Activated CD4-positive, alpha-beta memory T cell treated with anti-CD3 and anti-CD28 coated beads, Interleukin-2, amount 10 ng/mL, durations not matched to agents 7 days and 5 days (primary cell): ENCODE data around the gene ABCA2. TPM values are rescaled to one million over a fixed set of nuclear protein-coding genes. Genes with fewer than 3 reads are reported as not detected.
A peak's percentile ranks its signal among the peaks of the same experiment; 100 is the strongest.

Experiments used
- CTCF ChIA-PET: fragments of 350-600 bp; sonication (Branson Sonifier 250); formaldehyde crosslinking; loops from one replicate; lab custom pipeline; 2021; ENCODE audit warnings: antibody characterized with exemption, inconsistent platforms; lab: Charles Lee
- POLR2A ChIA-PET: fragments of 350-600 bp; sonication (Branson Sonifier 250); formaldehyde crosslinking; loops from one replicate; lab custom pipeline; 2021; ENCODE audit warnings: antibody characterized with exemption; lab: Charles Lee
- DNase-seq: peaks from one replicate; pipeline ENCODE4 v3.0.0-alpha.2; 2020
- H3K27ac Mint-ChIP-seq: one replicate; pipeline ENCODE4 v1.8.0; 2021; ENCODE audit warnings: mild to moderate bottlenecking, mixed read lengths
- H3K27me3 Mint-ChIP-seq: one replicate; pipeline ENCODE4 v1.8.0; 2021; ENCODE audit warnings: mixed read lengths
- H3K36me3 Mint-ChIP-seq: one replicate; pipeline ENCODE4 v1.8.0; 2021; ENCODE audit warnings: low read depth, mixed read lengths
- H3K4me1 Mint-ChIP-seq: one replicate; pipeline ENCODE4 v1.8.0; 2021; ENCODE audit warnings: mixed read lengths
- H3K4me3 Mint-ChIP-seq: one replicate; pipeline ENCODE4 v1.8.0; 2021; ENCODE audit warnings: mild to moderate bottlenecking, mixed read lengths
- H3K9me3 Mint-ChIP-seq: one replicate; pipeline ENCODE4 v1.8.0; 2021; ENCODE audit warnings: mixed read lengths
- total RNA-seq, 2 experiments: library from RNA; stranded (reverse); gene quantifications; one replicate each; pipeline ENCODE4 v1.2.3, GENCODE V29; 2021

The ABCA2 gene
- total RNA-seq, 2 experiments from 2014 or later, result 55.5 to 65.9 TPM

- POLR2A ChIA-PET, result interaction anchor here (1.4 kb wide), 1 partner anchor 11 kb away, joined by 5 read pairs; the partner anchor contains the start of gene SAPCD2
- CTCF ChIA-PET, result interaction anchor here (0.6 to 2.4 kb wide), 6 partner anchors 9 to 605 kb away, joined by 3 to 15 read pairs (median 6); partner anchors contain the start of gene NPDC1
- H3K4me3 Mint-ChIP-seq, result no peak overlapping the region
Observed at GRCh38 chr9:137058521-137059234, 30.6 kb upstream of the ABCA2 start.

GRCh38 chr9:137057545-137057944 is 29.5 kb upstream of the ABCA2 start:
- ChIA-PET POLR2A (no interaction called here), CTCF (interaction anchor here (1.8 to 2.3 kb wide), 2 partner anchors 10 to 11 kb away, joined by 8 to 15 read pairs; partner anchors contain the start of gene NPDC1)
- H3K9me3 Mint-ChIP-seq, result no peaks in the 10 kb centered on the region
- no peaks in the 10 kb centered on the region for H3K4me1 Mint-ChIP-seq
- DNase-seq, result no peak
- H3K4me3 Mint-ChIP-seq, result no peak overlapping the region
- no peak overlapping the region for H3K27ac Mint-ChIP-seq
- no peaks in the 10 kb centered on the region for H3K36me3 Mint-ChIP-seq
- peaks cover 10% of the 10 kb centered on the region for H3K27me3 Mint-ChIP-seq

More at GRCh38 chr9:137058521-137059234, 30.6 kb upstream of the ABCA2 start:
- H3K4me1 Mint-ChIP-seq, result no peaks in the 10 kb centered on the region
- no peaks in the 10 kb centered on the region for H3K36me3 Mint-ChIP-seq
- DNase-seq, result no peak
- no peak overlapping the region for H3K27ac Mint-ChIP-seq
- H3K9me3 Mint-ChIP-seq, result no peaks in the 10 kb centered on the region
- peaks cover 6% of the 10 kb centered on the region for H3K27me3 Mint-ChIP-seq

- POLR2A ChIA-PET, result interaction anchor here (1.5 kb wide), 1 partner anchor 12 kb away, joined by 8 read pairs; no protein-coding TSS in a partner anchor
- no peaks in the 10 kb centered on the region for H3K9me3 Mint-ChIP-seq
- peaks cover 16% of the 10 kb centered on the region for H3K27me3 Mint-ChIP-seq
- H3K4me1 Mint-ChIP-seq, result no peaks in the 10 kb centered on the region
- H3K27ac Mint-ChIP-seq, result no peak overlapping the region
- no peak overlapping the region for H3K4me3 Mint-ChIP-seq
- no peak for DNase-seq
- CTCF ChIA-PET, result interaction anchor here (0.7 to 2.3 kb wide), 4 partner anchors 10 to 139 kb away, joined by 3 to 15 read pairs (median 11); partner anchors contain the start of gene NPDC1
- no peaks in the 10 kb centered on the region for H3K36me3 Mint-ChIP-seq
Observed at GRCh38 chr9:137056739-137057415, 28.8 kb upstream of the ABCA2 start.

GRCh38 chr9:137055385-137056364 is 27.6 kb upstream of the ABCA2 start:
- H3K36me3 Mint-ChIP-seq, result no peaks in the 10 kb centered on the region
- no peaks in the 10 kb centered on the region for H3K9me3 Mint-ChIP-seq
- no peak overlapping the region for H3K4me3 Mint-ChIP-seq
- peaks cover 16% of the 10 kb centered on the region for H3K27me3 Mint-ChIP-seq
- H3K4me1 Mint-ChIP-seq, result no peaks in the 10 kb centered on the region
- POLR2A ChIA-PET, result interaction anchor here (1.1 to 1.6 kb wide), 5 partner anchors 11 to 26 kb away, joined by 4 to 8 read pairs (median 5); partner anchors contain the start of genes SAPCD2 and UAP1L1
- H3K27ac Mint-ChIP-seq, result no peak overlapping the region
- CTCF ChIA-PET, result interaction anchor here (0.7 to 2.1 kb wide), 7 partner anchors 8 to 138 kb away, joined by 3 to 12 read pairs (median 4); partner anchors contain the start of genes NPDC1 and SAPCD2
- no peak for DNase-seq

GRCh38 chr9:137054932-137055384 is 26.9 kb upstream of the ABCA2 start:
- DNase-seq, result no peak
- ChIA-PET POLR2A (interaction anchor here (1.1 to 1.6 kb wide), 5 partner anchors 10 to 25 kb away, joined by 4 to 8 read pairs (median 5); partner anchors contain the start of genes SAPCD2 and UAP1L1), CTCF (interaction anchor here (0.9 to 2.1 kb wide), 4 partner anchors 8 to 12 kb away, joined by 4 to 12 read pairs (median 7); partner anchors contain the start of gene NPDC1)
- peaks cover 20% of the 10 kb centered on the region for H3K27me3 Mint-ChIP-seq
- H3K4me3 Mint-ChIP-seq, result no peak overlapping the region
- H3K9me3 Mint-ChIP-seq, result no peaks in the 10 kb centered on the region
- no peaks in the 10 kb centered on the region for H3K4me1 Mint-ChIP-seq
- no peaks in the 10 kb centered on the region for H3K36me3 Mint-ChIP-seq
- no peak overlapping the region for H3K27ac Mint-ChIP-seq

GRCh38 chr9:137053944-137054931 is 26.2 kb upstream of the ABCA2 start, which contains the start of gene ENTPD2:
Gene ENTPD2 (minus strand): TSS chr9:137054061. CDS start chr9:137053997, 64 bp downstream.
- ChIA-PET CTCF (interaction anchor here (1.9 to 2.1 kb wide), 2 partner anchors 8 to 13 kb away, joined by 10 to 12 read pairs; partner anchors contain the start of gene NPDC1), POLR2A (interaction anchor here (1.1 to 1.6 kb wide), 2 partner anchors 15 to 23 kb away, joined by 4 to 5 read pairs; partner anchors contain the start of gene UAP1L1)
- peaks cover 6% of the 10 kb centered on the region for H3K4me1 Mint-ChIP-seq
- no peaks in the 10 kb centered on the region for H3K36me3 Mint-ChIP-seq
- H3K27ac Mint-ChIP-seq, result no peak within 1 kb of the TSS
- DNase-seq, result peak; percentile 55
- H3K27me3 Mint-ChIP-seq, result peaks cover 27% of the 10 kb centered on the region
- no peaks in the 10 kb centered on the region for H3K9me3 Mint-ChIP-seq
- no peak within 1 kb of the TSS for H3K4me3 Mint-ChIP-seq

GRCh38 chr9:137052998-137053943 is 25.2 kb upstream of the ABCA2 start:
- Mint-ChIP-seq H3K4me3 (no peak overlapping the region), H3K27me3 (peaks cover 27% of the 10 kb centered on the region), H3K9me3 (no peaks in the 10 kb centered on the region), H3K36me3 (no peaks in the 10 kb centered on the region), H3K4me1 (peaks cover 6% of the 10 kb centered on the region), H3K27ac (no peak overlapping the region)
- ChIA-PET CTCF (interaction anchor here (1.1 to 2.3 kb wide), 2 partner anchors 14 to 184 kb away, joined by 4 to 9 read pairs; no protein-coding TSS in a partner anchor), POLR2A (interaction anchor here (0.9 kb wide), 1 partner anchor 18 kb away, joined by 3 read pairs; no protein-coding TSS in a partner anchor)
- no peak for DNase-seq

- no peak overlapping the region for H3K4me3 Mint-ChIP-seq
- no peak for DNase-seq
- CTCF ChIA-PET, result interaction anchor here (1.1 to 2.3 kb wide), 2 partner anchors 15 to 185 kb away, joined by 4 to 9 read pairs; no protein-coding TSS in a partner anchor
- H3K4me1 Mint-ChIP-seq, result peaks cover 6% of the 10 kb centered on the region
- POLR2A ChIA-PET, result interaction anchor here (0.9 kb wide), 1 partner anchor 19 kb away, joined by 3 read pairs; no protein-coding TSS in a partner anchor
- no peak overlapping the region for H3K27ac Mint-ChIP-seq
- H3K36me3 Mint-ChIP-seq, result no peaks in the 10 kb centered on the region
- H3K9me3 Mint-ChIP-seq, result no peaks in the 10 kb centered on the region
- peaks cover 33% of the 10 kb centered on the region for H3K27me3 Mint-ChIP-seq
Observed at GRCh38 chr9:137052293-137052692, 24.3 kb upstream of the ABCA2 start.

GRCh38 chr9:137051145-137051724 is 23.2 kb upstream of the ABCA2 start:
- Mint-ChIP-seq H3K9me3 (no peaks in the 10 kb centered on the region), H3K4me3 (no peak overlapping the region), H3K36me3 (no peaks in the 10 kb centered on the region), H3K4me1 (peaks cover 10% of the 10 kb centered on the region), H3K27ac (no peak overlapping the region), H3K27me3 (peaks cover 40% of the 10 kb centered on the region)
- ChIA-PET POLR2A (no interaction called here), CTCF (interaction anchor here (0.6 to 2.3 kb wide), 2 partner anchors 16 to 19 kb away, joined by 3 to 9 read pairs; partner anchors contain the start of gene SAPCD2)
- DNase-seq, result no peak
